Measurements from ENCODE around the gene PPIA. TPM values are rescaled to one million over a fixed set of nuclear protein-coding genes. Genes with fewer than 3 reads are reported as not detected.

The PPIA gene
- total RNA-seq, 1 donor from 2014 or later: 2,446 TPM

DNA sequence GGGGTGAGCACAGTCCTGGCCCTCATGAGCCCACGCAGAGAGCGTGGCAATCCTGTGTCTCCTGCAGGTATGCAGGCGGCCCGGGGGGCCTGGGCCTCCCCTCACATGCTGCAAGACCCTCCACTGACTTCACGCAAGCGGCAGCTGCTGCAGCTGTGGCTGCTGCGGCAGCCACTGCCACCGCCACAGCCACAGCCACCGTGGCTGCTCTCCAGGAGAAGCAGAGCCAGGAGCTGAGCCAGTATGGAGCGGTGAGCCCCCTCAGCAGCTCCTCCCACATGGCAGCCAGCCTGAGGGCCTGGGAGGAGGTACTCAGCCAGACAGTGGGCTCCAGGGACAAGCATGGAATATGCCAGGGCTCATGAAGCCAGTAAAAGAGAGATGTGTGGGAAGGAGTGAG lies 39.2 kb upstream of the PPIA start:
- no peak overlapping the region for H3K27ac Mint-ChIP-seq
- no peaks in the 10 kb centered on the region for H3K9me3 Mint-ChIP-seq
- H3K4me3 Mint-ChIP-seq (ENCODE audit: low read depth): no peak overlapping the region
- DNase-seq (ENCODE audit: low spot score): no peak
- intact Hi-C loops (cut with micrococcal nuclease): no loop called here
- peaks cover 21% of the 10 kb centered on the region for H3K36me3 Mint-ChIP-seq (ENCODE audit: low read depth)
- H3K4me1 Mint-ChIP-seq (ENCODE audit: low read depth): peaks cover 5% of the 10 kb centered on the region
- no peaks in the 10 kb centered on the region for H3K27me3 Mint-ChIP-seq (ENCODE audit: low read depth)

DNA sequence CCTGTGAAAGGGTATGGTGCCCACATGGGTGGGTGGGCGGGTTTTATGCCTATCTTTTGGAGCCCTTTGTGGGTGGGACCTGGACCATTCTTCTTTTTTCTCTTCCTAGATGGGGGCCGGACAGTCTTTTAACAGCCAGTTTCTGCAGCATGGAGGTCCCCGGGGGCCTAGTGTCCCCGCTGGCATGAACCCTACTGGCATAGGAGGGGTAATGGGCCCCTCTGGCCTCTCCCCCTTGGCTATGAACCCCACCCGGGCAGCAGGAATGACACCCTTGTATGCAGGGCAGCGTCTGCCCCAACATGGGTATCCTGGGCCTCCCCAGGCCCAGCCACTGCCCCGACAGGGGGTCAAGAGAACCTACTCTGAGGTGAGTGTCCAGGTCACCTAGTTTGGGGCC lies 38.7 kb upstream of the PPIA start:
- Mint-ChIP-seq H3K4me3 (ENCODE audit: low read depth) (no peak overlapping the region), H3K27ac (no peak overlapping the region), H3K27me3 (ENCODE audit: low read depth) (no peaks in the 10 kb centered on the region), H3K4me1 (ENCODE audit: low read depth) (peaks cover under 1% of the 10 kb centered on the region), H3K9me3 (no peaks in the 10 kb centered on the region), H3K36me3 (ENCODE audit: low read depth) (peaks cover 19% of the 10 kb centered on the region)
- intact Hi-C loops (cut with micrococcal nuclease): no loop called here
- no peak for DNase-seq (ENCODE audit: low spot score)

DNA sequence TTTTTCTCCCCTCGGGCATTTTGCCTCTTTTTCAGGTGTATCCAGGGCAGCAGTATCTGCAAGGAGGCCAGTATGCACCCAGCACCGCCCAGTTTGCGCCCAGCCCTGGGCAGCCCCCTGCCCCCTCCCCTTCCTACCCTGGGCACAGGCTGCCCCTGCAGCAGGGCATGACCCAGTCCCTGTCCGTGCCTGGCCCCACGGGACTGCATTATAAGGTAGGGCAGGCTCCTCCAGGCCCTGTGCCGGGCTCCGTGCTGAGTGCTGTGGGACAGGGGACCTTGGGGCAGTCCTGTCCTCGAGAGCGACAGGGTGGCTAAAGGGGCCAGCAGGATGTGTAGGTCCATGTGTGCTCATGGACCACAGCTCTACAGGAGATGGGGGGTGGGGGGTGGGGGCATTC lies 37.2 kb upstream of the PPIA start:
- no peaks in the 10 kb centered on the region for H3K9me3 Mint-ChIP-seq

DNA sequence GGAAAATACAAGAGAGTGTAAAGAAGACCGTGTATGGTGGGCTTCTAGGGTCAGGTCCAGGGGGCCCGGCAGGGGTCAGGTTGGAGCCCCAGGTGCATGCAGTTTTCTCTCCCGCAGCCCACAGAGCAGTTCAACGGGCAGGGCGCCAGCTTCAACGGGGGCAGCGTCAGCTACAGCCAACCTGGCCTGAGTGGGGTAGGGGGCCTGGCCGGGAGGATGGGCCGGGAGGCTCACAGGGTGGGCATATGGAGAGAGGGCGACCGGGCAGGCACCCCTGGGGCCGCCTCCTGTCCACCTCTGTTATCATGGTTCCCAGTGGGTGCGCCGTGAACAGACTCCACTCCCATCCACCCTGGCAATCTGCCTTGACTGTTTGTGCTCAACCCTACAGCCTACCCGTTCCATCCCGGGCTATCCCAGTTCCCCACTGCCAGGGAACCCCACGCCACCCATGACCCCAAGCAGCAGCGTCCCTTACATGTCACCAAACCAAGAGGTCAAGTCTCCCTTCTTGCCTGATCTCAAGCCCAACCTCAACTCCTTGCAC lies 36.4 kb upstream of the PPIA start:
- Mint-ChIP-seq H3K4me3 (ENCODE audit: low read depth) (no peak overlapping the region), H3K27me3 (ENCODE audit: low read depth) (no peaks in the 10 kb centered on the region), H3K4me1 (ENCODE audit: low read depth) (no peaks in the 10 kb centered on the region), H3K9me3 (no peaks in the 10 kb centered on the region), H3K27ac (no peak overlapping the region), H3K36me3 (ENCODE audit: low read depth) (peaks cover 35% of the 10 kb centered on the region)
- intact Hi-C loops (cut with micrococcal nuclease): no loop called here
- no peak for DNase-seq (ENCODE audit: low spot score)

More for the DNA sequence above, 37.2 kb upstream of the PPIA start:
- Mint-ChIP-seq H3K27ac (no peak overlapping the region), H3K4me3 (ENCODE audit: low read depth) (no peak overlapping the region), H3K27me3 (ENCODE audit: low read depth) (no peaks in the 10 kb centered on the region), H3K36me3 (ENCODE audit: low read depth) (peaks cover 26% of the 10 kb centered on the region), H3K4me1 (ENCODE audit: low read depth) (no peaks in the 10 kb centered on the region)
- intact Hi-C loops (cut with micrococcal nuclease): no loop called here
- DNase-seq (ENCODE audit: low spot score): no peak

DNA sequence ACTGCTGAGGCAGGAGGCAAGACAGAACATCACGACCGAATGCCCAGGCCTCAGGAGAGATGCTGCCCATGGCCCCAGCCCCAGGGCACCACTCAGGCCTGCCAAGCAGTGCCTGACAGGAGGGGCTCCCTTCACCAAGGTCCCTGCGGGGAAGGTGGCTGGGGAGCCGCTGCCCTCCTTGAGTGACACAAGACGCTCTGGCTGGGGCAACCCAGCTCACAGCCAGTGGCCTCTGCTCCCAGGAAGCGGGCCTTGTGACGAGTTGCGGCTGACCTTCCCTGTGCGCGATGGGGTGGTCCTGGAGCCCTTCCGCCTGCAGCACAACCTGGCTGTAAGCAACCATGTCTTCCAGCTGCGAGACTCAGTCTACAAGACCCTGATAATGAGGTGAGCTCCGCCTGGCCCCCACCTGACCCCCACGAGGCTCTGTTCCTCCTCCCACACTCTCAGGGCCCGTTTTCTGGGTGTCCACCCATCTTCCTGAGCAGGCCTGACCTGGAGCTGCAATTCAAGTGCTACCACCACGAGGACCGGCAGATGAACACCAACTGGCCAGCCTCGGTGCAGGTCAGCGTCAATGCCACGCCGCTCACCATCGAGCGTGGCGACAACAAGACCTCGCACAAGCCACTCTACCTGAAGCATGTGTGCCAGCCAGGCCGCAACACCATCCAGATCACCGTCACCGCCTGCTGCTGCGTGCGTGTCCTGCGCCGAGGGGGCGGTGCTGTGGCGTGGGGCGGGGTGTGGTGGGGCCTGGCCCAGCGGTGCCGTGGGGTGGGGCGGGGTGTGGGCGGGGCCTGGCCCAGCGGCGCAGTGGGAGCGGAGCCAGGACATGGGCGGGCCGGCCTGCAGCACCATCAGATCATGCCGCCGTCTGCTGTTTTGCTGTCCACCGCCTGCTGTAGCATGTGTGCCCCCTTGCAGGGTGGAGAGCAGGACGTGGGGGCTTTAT lies 35.0 kb upstream of the PPIA start:
- Mint-ChIP-seq H3K4me3 (ENCODE audit: low read depth) (no peak overlapping the region), H3K9me3 (no peaks in the 10 kb centered on the region), H3K4me1 (ENCODE audit: low read depth) (no peaks in the 10 kb centered on the region), H3K27me3 (ENCODE audit: low read depth) (no peaks in the 10 kb centered on the region), H3K27ac (no peak overlapping the region), H3K36me3 (ENCODE audit: low read depth) (peaks cover 47% of the 10 kb centered on the region)
- DNase-seq (ENCODE audit: low spot score): no peak
- intact Hi-C loops (cut with micrococcal nuclease): no loop called here

DNA sequence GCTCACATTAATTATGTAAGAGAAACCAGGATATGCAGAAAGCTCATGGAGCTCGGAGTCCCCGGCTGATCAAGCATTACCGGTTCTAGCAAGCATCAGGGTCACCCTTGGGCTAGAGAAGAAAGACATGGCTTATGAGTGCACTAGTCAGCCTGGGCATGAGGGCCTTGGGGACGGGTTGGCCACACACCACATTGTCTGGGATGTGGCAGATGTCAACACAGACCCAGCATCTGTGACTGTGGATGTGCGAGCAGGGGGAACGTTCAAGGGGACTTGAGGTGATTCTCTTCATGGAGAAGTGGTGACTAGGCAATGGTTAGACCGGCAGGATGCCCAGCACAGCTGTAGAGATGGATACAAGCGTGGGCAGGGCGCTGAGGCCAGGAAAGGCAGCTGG lies 34.2 kb upstream of the PPIA start:
- no peak overlapping the region for H3K27ac Mint-ChIP-seq
- no peaks in the 10 kb centered on the region for H3K27me3 Mint-ChIP-seq (ENCODE audit: low read depth)
- no peak for DNase-seq (ENCODE audit: low spot score)
- no peaks in the 10 kb centered on the region for H3K9me3 Mint-ChIP-seq
- no peak overlapping the region for H3K4me3 Mint-ChIP-seq (ENCODE audit: low read depth)
- H3K4me1 Mint-ChIP-seq (ENCODE audit: low read depth): no peaks in the 10 kb centered on the region
- peaks cover 52% of the 10 kb centered on the region for H3K36me3 Mint-ChIP-seq (ENCODE audit: low read depth)
- intact Hi-C loops (cut with micrococcal nuclease): no loop called here

DNA sequence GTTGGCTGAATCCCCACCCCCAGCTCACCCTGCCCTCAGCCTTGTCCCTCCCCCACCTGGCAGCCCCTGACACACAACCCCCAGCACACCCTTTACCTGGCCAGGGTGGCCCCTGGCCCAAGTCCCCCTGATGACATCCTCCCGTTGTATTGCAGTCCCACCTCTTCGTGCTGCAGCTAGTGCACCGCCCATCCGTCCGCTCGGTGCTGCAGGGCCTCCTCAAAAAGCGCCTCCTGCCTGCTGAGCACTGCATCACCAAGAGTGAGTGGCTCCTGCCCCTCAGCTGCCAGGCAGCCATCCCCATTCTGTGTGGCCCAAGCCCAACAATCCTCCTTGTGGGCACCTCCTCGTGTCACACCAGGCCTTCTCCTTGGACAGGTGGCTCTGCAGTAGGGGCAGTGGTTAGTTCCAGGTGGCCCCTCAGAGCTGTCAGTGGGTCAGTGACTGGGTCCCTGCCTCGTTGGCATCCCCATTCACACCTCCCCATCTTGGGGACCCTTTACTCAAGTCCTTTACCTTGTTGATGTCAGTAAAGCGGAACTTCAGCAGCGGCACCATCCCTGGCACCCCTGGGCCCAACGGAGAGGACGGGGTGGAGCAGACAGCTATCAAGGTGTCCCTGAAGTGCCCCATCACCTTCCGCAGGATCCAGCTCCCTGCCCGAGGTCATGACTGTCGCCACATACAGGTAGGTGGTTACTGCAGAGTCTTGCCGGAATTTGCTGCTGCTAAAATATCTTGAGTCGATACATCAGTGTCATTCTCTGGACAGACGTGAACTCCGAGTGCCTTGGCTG lies 33.6 kb upstream of the PPIA start:
- peaks cover 59% of the 10 kb centered on the region for H3K36me3 Mint-ChIP-seq (ENCODE audit: low read depth)
- no peak overlapping the region for H3K4me3 Mint-ChIP-seq (ENCODE audit: low read depth)
- H3K27ac Mint-ChIP-seq: no peak overlapping the region
- no peaks in the 10 kb centered on the region for H3K9me3 Mint-ChIP-seq
- no peaks in the 10 kb centered on the region for H3K27me3 Mint-ChIP-seq (ENCODE audit: low read depth)
- intact Hi-C loops (cut with micrococcal nuclease): no loop called here
- no peak for DNase-seq (ENCODE audit: low spot score)
- peaks cover 3% of the 10 kb centered on the region for H3K4me1 Mint-ChIP-seq (ENCODE audit: low read depth)

DNA sequence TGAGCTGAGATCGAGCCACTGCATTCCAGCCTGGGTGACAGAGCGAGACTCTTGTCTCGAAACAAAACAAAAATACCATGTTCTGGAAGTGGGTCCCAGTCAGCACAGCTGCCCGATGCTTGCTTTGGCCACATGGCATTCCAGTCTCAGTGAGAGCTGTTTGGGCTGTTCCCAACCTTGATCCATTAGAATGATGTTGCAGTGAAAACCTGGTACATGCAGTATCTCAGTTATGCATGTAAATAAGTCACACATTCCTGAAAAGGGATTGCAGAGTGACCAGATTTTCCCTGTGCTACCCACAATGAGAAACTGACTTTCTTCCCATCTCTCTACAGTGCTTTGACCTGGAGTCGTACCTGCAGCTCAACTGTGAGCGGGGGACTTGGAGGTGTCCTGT lies 32.4 kb upstream of the PPIA start:
- Mint-ChIP-seq H3K27me3 (ENCODE audit: low read depth) (no peaks in the 10 kb centered on the region), H3K4me3 (ENCODE audit: low read depth) (no peak overlapping the region), H3K27ac (no peak overlapping the region), H3K9me3 (no peaks in the 10 kb centered on the region), H3K4me1 (ENCODE audit: low read depth) (peaks cover 8% of the 10 kb centered on the region), H3K36me3 (ENCODE audit: low read depth) (peaks cover 69% of the 10 kb centered on the region)
- intact Hi-C loops (cut with micrococcal nuclease): no loop called here
- DNase-seq (ENCODE audit: low spot score): no peak

DNA sequence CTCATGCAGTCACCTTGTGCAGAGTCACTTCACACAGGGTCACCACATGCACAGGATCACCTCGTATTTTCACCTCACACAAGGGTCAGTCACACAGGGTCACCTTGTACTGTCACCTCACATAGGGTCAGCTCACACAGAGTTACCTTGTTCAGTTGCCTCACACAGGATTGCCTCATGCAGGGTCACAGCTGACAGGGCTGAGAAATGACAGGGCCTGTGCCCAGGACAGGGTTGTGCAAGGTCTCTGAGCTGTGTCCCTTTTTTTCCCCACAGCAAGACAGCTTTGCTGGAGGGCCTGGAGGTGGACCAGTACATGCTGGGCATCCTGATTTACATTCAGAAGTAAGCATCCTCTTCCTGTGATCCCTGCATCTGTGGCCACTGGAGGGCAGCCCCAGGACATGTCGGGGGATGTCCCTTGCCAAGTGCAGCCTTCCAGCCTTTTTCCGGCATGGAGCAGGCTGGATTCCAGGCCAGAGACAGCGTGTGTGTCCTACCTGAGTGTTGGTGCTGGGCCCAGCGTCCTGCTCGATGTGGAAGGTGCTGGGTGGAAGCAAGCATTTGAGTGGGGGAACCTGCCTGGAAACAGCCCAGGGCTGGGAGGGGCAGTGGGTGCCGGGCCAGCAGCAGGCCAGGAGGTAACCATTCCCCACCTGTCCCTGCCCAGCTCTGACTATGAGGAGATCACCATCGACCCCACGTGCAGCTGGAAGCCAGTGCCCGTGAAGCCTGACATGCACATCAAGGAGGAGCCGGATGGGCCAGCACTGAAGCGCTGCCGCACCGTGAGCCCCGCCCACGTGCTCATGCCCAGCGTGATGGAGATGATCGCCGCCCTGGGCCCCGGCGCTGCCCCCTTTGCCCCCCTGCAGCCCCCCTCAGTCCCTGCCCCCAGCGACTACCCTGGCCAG lies 31.6 kb upstream of the PPIA start:
- no peaks in the 10 kb centered on the region for H3K9me3 Mint-ChIP-seq
- H3K27me3 Mint-ChIP-seq (ENCODE audit: low read depth): no peaks in the 10 kb centered on the region
- peaks cover 16% of the 10 kb centered on the region for H3K4me1 Mint-ChIP-seq (ENCODE audit: low read depth)
- H3K4me3 Mint-ChIP-seq (ENCODE audit: low read depth): no peak overlapping the region
- H3K27ac Mint-ChIP-seq: no peak overlapping the region
- H3K36me3 Mint-ChIP-seq (ENCODE audit: low read depth): peaks cover 67% of the 10 kb centered on the region
- DNase-seq (ENCODE audit: low spot score): no peak
- intact Hi-C loops (cut with micrococcal nuclease): no loop called here

DNA sequence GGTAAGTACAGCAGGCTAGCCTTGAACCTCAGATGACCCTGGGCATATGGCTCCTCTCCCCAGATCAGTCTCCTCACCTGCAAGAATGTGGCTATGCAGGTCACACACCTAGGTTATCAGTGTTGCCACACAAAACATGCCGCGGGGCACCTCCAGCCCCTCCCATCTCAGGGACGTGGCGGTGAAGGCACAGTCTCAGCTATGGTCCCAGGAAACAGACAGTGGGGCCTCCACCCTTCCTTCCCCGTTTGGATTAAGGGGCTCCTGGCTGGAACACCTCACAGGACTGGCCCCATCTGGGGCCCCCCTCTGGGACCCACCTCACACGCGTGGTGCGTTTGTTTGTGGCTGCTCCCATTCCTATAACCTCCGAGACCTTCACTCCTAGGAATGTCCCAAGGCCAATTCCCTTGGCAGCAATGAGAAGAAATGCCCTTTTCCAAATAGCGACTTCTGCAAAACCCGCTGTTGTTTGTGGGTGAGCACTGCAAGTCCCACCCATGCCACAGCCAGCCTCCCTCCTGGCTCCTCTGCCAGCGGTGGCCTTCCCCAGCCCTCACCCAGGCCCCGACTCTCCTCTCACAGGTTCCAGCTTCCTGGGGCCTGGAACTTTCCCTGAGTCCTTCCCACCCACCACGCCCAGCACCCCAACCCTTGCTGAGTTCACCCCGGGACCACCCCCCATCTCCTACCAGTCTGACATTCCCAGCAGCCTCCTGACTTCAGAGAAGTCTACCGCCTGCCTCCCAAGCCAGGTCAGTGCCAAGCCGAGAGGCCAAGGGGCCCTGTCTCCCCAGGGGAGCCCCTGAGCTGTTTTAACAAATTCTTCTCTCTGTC lies 30.7 kb upstream of the PPIA start:
- Mint-ChIP-seq H3K27me3 (ENCODE audit: low read depth) (no peaks in the 10 kb centered on the region), H3K9me3 (no peaks in the 10 kb centered on the region), H3K36me3 (ENCODE audit: low read depth) (peaks cover 66% of the 10 kb centered on the region), H3K4me1 (ENCODE audit: low read depth) (peaks cover 19% of the 10 kb centered on the region), H3K4me3 (ENCODE audit: low read depth) (no peak overlapping the region), H3K27ac (no peak overlapping the region)
- no peak for DNase-seq (ENCODE audit: low spot score)
- intact Hi-C loops (cut with micrococcal nuclease): no loop called here

DNA sequence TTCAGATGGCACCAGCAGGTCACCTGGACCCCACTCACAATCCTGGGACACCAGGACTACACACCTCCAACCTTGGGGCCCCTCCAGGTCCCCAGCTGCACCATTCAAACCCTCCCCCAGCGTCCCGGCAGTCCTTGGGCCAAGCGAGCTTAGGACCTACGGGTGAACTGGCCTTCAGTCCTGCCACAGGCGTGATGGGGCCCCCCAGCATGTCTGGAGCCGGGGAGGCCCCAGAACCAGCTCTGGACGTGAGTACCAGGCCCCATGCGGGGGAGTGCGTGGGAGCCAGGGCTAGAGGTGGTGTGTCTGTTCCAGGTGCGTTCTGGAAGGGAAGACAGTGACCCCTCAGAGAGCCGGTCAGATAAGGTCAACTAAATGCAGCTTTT lies 30.1 kb upstream of the PPIA start:
- H3K9me3 Mint-ChIP-seq: no peaks in the 10 kb centered on the region
- peaks cover 19% of the 10 kb centered on the region for H3K4me1 Mint-ChIP-seq (ENCODE audit: low read depth)
- intact Hi-C loops (cut with micrococcal nuclease): no loop called here
- DNase-seq (ENCODE audit: low spot score): no peak
- H3K27ac Mint-ChIP-seq: no peak overlapping the region
- no peaks in the 10 kb centered on the region for H3K27me3 Mint-ChIP-seq (ENCODE audit: low read depth)
- peaks cover 66% of the 10 kb centered on the region for H3K36me3 Mint-ChIP-seq (ENCODE audit: low read depth)
- H3K4me3 Mint-ChIP-seq (ENCODE audit: low read depth): no peak overlapping the region

All from activated T-helper 2 cell treated with anti-CD3 and anti-CD28 coated beads, Interferon-gamma antibody, Interleukin-2, Interleukin-4, amounts not matched to agents 10 μg/mL and 5 μg/mL and 100 μg/mL, durations not matched to agents 14 hours and 24 hours and 36 hours (primary cell).